ENCODE measurements around the gene PWWP2B.
A peak's percentile ranks its signal among the peaks of the same experiment; 100 is the strongest.

Gene PWWP2B

DNA sequence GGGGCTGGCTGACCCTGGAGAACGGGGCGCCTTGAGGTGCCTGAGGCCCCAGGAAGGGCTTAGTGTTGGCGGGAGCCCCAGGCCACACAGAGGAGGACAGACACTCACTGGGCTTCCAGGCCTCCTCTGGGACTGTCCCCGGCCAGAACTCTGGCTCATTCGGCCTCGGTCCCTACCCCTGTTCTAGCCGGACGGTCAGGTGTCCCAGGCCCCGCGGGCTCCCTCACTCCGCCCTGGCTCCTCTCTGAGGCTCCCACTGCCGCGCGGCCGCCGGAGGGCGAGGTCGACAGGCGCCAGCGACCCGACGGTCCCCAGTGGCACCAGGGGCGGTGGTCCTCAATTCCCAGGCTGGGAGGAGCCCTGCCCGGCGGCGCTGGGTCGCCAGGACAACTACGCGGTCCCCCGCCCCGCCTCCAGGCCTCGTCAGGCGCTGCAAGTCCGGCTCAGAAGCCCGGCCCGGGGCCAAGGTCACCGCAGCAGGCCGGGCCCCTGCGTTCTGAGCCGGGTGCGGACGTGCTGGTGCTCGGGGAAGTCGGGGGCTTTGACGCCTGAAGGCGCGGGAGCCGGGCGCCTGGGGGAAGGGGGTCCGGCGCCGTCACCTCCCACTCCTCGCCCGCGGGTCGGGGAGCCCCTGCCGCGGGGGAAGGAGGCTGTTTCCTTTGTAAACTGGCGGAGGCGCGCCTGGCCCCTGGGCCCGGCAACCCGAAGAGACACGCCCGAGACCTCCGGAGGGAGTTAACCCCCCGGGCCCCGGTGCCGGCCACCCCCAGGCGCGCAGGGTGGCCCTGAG is 1.1 kb upstream of the PWWP2B start:
- peak; percentile 34 for DNase-seq

DNA sequence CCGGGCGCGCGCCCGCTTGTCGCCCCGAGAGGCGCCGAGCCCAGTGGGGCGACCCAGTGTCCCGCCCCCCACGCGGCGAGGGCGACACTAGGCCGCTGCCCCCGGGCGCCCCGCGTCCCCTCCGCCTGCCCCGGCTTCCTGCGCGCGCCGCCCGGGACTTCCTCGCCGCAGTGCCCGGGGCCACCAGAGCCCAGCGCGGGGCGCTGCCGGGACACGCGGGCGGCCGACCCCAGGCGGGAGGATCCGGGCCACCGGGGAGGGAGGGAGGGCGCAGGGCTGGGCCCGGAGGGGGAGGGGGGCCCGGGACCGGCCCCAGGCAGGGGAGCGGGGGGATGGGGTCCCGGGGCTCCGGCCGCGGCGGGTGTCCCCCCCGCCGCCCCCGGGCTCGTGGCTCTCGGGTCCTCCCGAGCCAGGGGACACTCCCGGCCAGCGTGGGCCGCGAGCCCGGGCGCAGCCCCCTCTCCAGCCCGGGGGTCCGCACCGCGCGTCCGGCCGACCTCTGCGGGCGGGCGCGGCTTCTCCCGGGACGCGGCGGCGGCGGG is 435 bp upstream of the PWWP2B start:
- peak; percentile 34 for DNase-seq

DNA sequence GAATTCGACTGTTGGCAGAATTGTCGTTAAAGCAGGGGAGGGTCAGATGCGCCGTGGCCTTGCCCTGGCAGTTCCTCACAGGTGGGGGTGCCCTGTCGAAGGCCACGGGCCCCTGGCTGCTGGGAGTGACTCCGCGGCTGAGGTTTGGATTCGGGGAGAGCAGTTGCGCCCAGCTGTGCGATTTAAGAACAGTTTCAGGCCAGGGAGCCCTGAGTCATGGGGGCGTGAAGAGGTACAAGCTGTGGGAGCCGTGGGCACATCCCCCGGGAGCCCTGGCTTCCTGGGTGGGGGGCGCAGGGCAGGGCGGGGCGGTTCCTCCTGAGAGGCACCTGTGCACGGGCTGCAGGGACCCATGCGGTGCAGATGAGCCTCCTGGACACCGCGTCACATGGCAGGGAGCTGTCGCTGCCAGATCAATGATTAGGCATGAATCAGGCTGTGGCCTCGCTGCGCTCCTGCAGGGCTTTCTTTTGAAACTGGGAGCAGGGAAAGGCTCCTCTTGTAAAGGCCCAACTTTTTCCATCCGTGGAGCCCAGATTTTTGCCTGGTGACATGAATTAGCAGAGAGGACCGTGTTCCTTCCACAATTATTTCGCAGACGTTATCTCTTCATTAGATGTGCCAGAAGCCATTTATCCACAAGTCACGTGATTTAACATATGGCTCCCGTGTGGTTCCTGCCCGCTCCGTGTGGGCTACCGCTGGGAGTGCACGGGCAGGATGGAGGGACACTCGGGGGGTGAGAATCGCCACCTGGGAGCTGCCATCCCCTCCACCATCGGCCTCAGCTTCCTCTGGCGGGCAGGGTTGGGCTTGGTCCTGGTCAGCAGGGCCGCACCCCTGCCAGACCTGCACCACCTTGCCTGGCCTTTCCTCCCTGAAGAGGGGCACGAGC is 918 bp downstream of the PWWP2B start:
- no peak for DNase-seq

DNA sequence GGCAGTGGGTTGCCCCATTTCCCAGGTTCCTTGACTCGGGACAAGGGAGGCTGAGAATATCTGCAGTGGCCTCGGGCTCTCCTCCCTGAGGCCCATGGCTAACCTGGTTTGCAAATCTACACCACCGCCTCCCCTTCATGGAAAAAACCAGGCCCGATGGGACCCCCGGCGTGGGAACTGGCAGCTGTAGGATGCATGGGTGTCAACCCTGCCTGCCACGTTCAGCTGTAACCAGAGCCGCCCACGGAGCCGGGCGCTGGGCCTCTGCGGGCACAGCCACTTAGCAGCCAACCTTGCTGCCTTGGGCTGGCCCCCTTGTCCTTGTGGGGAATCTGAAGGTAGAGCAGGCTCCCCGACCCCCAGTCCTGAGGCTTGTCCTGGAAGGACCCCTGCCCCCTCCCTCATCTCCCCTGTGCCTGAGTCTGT is 1.6 kb downstream of the PWWP2B start:
- no peak for DNase-seq

DNA sequence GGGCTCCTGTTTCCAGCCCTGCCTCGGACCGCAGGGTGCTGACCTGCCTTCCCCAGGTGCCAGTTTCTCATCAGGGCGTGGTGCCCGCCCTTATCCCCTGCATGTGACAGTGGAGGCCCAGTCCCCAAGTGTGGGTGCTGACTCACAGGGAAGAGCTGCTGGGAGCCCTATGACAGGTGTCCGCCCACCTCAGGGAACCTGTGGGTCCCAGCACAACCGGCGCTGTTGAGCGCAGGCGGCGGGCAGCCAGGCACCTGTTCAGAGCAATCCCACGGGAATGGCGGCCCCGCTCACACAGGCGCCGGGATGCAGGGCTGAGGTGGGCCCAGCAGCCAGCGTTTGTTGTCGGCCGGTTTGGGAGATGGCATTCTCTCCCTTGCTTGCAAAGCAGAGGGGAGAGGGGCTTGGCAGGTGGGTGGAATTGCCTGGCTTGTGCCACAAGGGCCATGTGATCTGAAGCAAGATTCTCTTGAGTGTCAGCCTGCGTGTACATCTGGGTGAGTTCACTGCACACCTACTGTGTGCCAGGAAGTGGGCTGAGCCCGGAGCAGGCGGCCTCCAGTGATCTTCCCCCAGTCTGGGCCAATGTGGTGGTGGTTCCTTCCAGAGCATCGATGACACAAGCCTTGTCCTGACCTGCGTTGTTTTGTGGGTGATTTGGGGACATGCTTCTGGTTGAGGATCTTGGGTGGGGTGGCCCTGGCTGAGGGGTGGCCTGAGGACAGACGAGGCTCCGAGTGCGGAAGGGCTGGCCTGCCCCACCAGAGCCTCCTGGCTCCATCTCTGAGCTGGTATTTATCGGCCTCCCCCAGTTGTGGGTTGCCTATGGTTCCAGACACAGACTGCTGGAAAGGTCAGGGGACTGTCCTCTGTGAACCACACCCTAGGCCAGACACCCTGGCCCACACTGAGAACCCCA is 2.4 kb downstream of the PWWP2B start:
- no peak for DNase-seq

DNA sequence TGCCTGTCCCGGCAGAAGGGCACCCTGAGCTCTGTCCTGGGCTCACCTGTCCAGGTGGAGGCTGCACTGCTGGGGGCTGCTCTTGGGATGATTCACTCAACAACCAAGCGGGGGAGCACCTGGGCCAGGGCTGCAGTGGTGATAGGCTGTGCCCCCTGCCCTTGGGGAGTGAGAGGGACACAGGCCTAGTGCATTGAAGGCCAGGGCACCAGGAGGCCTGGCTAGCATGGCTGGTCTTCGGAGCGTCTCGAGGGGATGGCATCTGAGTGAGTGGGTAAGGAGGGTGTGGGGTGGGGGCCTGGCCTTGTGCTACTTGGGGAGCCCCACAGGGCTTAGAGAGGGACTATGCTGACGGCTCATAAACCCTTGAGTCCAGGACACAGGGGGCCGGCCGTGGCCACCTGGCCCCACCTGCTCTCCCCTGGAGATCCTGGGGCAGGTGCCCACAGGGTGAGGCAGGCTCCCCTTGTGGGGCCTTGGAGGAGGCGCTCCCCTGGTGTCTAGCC is 3.1 kb downstream of the PWWP2B start:
- DNase-seq: no peak

DNA sequence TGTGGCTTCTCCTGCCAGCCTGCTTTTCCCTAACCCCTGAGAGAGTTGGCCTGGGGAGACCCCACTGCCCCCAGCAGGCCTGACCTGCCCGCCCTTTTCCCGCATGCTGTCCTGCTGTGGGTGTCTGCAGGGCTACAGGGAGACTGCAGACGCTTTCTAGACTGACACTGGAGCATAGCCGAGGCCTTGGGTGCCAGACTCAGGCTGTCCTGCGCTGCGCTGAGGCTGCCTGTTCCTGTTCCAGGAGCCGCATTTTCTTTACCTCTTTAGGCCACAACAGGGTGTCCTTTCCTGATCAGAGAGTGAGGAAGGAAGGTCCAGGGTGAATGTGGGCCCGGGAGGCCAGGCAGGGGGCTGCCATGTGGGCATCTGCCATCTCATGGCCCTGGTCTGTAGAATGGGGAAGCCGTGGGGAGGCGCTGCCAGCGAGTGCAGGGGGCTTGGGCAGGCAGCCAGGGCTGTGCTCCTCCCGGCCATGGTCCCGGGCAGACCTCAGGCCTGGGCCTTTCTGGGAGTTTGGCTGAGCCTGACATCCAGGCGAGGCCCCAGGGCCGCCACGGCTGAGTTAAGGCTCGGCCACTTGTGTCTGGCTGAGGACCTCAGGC is 3.6 kb downstream of the PWWP2B start:
- DNase-seq: no peak

DNA sequence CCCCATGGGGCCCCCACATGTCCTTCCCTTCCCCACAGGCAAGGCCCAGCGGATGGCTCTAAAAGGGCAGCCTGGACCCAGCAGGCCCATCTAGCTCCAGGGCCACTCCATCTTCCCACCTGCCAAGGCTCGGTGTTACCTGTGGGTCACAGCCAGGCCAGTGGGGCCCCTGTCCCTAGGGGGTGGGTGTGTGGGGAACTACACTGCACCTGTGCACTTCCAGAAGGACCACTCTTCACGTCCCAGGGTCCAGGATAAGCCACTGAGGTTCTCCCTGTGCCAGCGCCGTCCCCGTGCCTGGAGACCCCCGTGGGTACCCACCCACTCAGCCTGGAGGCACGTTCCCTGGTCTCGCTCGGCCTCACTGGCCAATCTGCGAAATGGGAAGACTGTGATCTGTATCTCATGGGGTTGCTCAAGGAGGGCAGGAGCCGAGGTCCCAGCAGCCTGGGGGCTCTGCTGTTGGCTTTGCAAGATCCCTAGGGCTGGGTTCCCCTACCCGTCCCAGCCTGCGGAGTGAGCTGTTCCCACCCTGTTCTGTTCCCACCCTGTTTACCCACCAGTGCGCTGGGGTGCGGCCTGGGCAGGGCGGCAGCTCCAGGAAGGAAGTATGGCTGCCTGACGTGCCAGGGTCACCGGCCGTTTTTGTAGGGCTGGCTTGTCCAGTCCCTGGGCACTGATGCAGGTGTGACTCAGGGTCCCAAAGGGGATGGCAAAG is 4.6 kb downstream of the PWWP2B start:
- DNase-seq: no peak

DNA sequence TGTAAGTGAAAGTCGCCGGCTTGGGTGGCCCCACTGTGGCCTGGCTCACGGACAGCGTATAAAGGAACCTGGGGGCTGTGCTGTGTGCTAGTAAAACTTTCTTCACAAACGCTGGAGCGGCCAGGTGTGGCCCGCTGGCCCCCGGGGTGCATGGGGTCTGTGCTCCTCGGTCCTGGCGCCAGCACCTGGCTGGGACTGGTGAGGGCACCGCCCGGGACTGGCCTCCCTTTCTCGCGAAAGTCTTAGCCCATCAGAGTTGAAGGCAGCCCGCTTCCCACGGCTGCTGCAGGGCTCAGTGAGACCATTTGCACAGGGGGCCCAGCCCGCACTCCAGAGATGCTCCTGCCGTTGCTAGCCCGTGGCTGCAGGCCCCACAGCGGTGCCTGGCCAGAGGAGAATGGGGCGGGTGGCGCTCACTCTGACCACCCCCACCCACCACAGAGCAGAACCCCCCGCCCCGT is 5.8 kb downstream of the PWWP2B start:
- DNase-seq: no peak

DNA sequence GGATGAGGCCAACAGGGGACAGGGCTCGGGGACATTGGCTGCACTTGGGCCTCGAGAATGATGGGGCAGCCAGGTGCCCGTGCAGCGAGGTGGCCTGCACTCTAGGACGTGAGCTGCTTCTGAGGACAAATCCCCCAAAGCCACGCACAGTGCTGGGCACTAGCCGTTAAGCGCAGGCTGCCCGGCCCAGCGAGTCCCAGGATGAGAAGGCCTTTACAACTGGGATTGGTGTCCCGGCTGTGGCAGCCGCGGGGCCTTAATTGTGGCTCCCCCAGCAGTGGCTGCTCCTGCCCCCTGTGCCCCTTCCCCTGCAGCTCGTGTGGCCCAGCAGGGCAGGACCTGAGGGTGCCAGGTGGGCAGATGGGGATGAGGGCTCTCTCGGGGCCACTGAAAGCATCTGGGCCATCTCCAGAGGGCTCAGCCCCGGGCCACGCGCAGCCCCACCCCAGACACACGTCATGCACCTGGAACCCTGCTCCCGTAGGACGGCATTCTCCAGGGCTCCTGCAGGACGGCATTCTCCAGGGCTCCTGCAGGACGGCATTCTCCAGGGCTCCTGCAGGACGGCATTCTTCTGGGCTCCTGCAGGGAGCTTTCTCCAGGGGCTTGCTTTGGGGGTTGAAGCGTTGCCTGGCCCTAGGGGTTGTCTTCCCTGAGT is 6.6 kb downstream of the PWWP2B start:
- DNase-seq: no peak

DNA sequence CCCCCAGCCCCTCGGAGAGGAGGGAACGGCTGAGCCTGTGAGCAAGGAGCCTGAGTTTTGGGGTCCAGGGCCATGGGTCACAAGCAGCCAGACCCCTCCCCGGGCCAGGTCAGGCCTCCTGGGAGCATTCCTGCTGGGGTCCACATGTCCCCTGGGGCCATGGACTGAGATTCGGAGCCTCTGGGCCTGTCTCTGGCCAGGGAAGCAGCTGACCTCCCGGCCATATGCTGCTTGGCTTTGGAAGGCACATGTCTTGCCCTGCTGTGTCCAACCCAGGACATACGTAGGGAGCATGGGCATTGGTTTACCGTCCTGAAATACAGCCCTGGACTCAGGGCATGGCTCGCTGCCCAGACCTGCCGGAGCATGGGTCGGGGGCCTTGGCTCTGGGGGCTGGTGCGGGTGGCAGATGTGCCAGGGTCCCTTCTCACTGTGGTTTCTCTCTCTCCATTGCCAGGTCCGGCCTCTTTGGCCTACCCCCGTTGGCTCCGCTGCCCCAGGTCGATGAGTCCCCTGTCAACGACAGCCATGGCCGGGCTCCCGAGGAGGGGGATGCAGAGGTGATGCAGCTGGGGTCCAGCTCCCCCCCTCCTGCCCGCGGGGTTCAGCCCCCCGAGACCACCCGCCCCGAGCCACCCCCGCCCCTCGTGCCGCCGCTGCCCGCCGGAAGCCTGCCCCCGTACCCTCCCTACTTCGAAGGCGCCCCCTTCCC is 7.3 kb downstream of the PWWP2B start:
- no peak for DNase-seq

DNA sequence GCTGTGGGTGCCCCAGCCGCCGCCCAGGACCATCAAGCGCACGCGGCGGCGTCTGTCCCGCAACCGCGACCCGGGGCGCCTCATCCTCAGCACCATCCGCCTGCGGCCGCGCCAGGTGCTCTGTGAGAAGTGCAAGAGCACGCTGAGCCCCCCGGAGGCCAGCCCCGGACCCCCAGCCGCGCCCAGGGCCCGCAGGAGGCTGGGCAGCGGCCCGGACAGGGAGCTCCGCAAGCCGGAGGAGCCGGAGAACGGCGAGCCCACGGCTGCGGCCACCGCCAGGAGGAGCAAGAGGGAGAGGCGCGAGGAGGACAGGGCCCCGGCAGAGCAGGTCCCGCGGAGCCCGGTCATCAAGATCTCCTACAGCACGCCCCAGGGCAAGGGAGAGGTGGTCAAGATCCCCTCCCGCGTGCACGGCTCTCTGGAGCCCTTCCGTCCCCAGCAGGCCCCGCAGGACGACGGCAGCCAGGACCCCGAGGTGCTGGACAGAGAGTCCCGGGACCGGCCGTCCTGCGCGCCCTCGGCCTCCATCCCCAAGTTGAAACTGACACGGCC is 8.0 kb downstream of the PWWP2B start:
- DNase-seq: no peak

DNA sequence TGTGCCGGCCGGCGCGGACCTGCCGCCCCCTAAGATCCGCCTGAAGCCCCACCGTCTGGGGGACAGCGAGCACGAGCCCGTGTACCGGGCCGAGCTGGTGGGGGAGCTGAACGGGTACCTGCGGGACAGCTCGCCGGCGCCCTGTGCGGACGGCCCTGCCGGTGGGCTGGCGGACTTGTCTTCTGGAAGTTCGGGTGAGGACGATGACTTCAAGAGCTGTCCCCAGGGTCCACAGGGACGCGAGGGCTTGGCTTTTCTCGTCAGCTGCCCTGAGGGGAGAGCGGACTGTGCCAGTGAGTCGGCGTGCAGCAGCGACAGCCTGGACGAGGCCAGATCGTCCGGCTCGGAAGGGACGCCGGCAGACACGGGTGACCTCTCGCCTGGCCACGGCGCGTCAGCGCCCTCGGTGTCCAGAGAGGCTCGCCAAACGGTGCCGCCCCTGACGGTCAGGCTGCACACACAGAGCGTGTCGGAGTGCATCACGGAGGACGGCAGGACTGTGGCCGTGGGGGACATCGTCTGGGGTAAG is 8.5 kb downstream of the PWWP2B start:
- DNase-seq: no peak

DNA sequence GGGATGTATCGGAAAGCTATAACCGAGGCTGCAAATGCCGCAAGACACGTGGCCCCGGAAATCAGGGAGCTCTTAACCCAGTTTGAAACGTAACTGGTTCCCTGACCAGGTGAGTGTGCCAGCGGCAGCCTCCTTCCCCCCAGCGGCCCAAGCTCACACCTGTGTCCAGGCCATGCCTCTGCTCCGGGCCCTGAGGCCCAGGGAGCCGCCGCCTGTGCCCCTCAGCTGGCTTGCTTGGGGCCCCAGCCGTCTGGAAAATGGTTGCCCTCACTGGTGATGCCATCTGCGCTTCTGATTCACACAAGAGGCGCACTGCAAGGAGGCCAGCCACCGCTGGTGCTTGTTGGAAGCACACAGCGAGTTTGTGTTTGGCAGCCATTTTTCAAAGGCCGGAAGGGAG is 9.2 kb downstream of the PWWP2B start:
- no peak for DNase-seq

DNA sequence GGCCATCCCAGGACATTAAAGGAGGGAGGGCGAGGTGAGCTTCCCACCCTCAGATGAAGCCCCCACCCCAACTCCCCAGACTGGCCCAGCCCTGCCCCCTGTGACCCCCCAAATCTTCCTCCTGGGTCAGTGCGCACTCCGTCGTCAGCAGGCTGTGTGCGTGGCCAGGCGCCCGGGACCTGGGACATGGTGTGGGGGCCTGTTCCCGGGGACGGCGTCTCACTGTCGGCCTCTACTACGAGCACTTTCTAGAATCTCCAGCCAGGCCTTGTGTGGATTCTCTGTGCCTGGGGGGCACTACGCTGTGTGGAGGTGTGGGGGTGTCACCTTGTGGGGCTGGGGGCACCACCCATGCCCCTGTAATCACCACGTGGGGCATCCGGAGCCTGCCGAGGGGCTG is 9.8 kb downstream of the PWWP2B start:
- DNase-seq: no peak

DNA sequence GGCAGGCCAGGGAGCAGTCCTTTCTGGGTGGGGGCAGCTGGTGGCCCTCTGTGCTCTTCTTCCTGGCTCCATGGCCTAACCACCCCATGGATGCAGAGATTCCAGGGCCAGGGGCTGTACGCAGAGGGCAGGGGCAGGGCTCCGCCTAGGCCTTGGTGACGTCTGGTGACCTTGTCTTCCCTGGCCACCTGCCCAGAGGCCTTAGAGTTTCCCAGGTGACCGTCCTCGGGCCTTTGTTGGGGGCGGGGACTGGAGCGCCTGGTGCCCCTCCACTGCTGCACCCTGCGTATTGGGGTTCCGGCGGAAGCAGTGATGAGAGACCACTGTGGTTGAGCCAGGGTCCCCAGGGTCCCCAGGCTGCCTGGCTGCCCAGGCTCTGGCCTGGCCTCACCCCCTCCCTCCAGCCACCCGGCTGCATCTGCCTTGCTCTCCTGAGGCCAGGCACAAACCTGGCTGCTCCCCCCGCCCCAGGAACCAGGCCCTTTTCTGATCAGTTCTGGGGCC is 10.3 kb downstream of the PWWP2B start:
- DNase-seq: no peak

DNA sequence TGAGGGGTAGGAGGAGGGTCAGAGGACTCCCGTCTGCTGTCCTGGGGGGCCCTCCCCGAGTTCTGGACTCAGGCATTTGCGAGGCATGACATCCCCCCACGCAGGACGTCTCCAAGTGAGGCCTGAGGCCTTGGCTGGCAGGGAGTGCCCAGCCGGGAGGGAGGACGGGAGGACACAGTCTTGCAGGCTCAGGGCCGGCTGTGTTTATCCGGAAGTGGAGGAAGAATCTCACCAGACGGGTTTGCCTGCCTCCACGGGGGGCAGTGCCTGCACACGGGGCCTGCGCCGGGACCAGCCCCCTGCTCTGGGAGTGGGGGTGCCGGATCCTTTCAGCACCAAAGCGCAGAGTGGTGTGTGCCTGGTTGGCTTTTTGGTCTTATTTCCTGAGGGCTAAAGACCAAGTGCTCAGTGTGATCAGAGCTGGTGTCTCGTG is 10.9 kb downstream of the PWWP2B start:
- DNase-seq: no peak

DNA sequence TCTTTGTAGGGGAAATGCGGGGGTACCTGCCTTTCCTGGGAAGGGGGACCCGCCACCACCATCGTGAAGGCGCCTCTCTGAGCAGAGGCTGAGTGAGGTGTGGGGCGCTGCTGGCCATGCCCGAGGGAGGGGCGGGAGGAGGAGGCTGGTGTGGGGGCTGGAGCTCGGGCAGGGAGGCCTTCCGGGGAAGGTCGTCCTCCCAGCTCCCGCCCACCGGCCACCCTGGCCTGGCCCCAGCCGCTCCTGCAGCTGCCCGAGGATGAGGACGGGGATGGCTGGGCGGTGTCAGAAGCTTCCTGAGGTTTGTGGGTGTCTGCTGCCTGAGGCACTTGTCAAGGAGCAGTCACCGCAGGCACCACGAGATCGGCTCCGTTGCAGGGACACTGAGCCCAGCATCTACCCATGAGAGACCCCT is 11.4 kb downstream of the PWWP2B start:
- DNase-seq: no peak
